Measurements from ENCODE around the gene SCAANT1. TPM values are rescaled to one million over a fixed set of nuclear protein-coding genes. Genes with fewer than 3 reads are reported as not detected.

Gene SCAANT1
- total and polyA plus RNA-seq, 2 of the 8 experiments (the other 6 are each of a cell fraction or from before 2014, with no cell fraction given), result not detected

DNA sequence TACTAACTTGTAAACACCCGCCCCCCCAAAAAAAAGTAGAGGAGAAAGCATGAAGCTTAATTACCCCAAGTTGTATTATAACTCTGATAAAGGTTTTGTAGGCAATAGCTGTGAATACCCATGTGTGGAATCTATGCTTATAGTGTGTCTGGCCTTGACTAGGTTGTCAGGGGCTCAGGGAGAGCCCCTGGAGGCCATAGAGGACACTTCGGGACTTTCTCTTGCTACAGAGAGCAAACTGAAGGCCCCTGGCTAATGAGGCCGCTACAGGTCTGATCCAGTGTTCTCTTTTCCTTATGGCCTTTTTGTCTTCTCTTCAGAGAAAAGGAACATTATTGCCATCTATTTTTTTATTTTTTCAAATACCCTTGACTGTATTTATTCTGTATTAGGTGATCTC is 19.1 kb upstream of the SCAANT1 start:
- no peak overlapping the region for H2AFZ ChIP-seq (ENCODE audit: low read length)
- CTCF ChIA-PET (ENCODE audit: partially characterized antibody), result interaction anchor here (0.7 kb wide), 1 partner anchor 289 kb away, joined by 3 read pairs; no protein-coding TSS in a partner anchor
- H3K4me3 ChIP-seq (ENCODE audit: extremely low read depth in 1 of 4, insufficient read depth in 2 of 4, low read depth in 3 of 4, low read length in 4 of 4), result no peak overlapping the region
- H3K9ac ChIP-seq (replicated peaks in 1 of 4; ENCODE audit: extremely low read depth in 1 of 4, low read depth in 3 of 4, low read length in 3 of 4), result no peak overlapping the region
- H3K79me1 ChIP-seq (ENCODE audit: low read depth, low read length), result no peaks in the 10 kb centered on the region; the same call in 1 of the 2 replicates
- no peaks in the 10 kb centered on the region for H3K23me2 ChIP-seq (ENCODE audit: low read depth, low read length)
- peaks cover 0 to 3% (median 0%) of the 10 kb centered on the region in 4 experiments; a peak in 2 of 8 replicates for H3K36me3 ChIP-seq (ENCODE audit: control insufficient read depth in 2 of 4, insufficient read depth in 4 of 4, low read length in 3 of 4)
- H2BK20ac ChIP-seq (ENCODE audit: low read length), result no peak overlapping the region
- no peak overlapping the region for H3K23ac ChIP-seq (ENCODE audit: insufficient read length)
- no peak overlapping the region for H4K5ac ChIP-seq (ENCODE audit: insufficient read length, low read depth, low read length)
- no peak overlapping the region for H3K27ac ChIP-seq (ENCODE audit: low read depth, low read length)
- no peak for DNase-seq (ENCODE audit: low read depth in 1 of 2, low spot score in 2 of 2)
- H3K79me2 ChIP-seq (ENCODE audit: control insufficient read depth in 1 of 2, insufficient read depth in 2 of 2, low read length in 2 of 2), result peaks cover 0 to 17% of the 10 kb centered on the region in 2 experiments; a peak in 2 of 4 replicates
- no peak overlapping the region for H3K56ac ChIP-seq (replicated peaks; ENCODE audit: insufficient read length, low read depth, low read length)
- no peak overlapping the region for H3K4ac ChIP-seq (replicated peaks; ENCODE audit: insufficient read length, low read depth, low read length)
- H2BK15ac ChIP-seq (ENCODE audit: low read length), result no peak overlapping the region
- H3K14ac ChIP-seq (ENCODE audit: insufficient read length), result no peak overlapping the region
- H4K20me1 ChIP-seq (replicated peaks in 1 of 2; ENCODE audit: control insufficient read depth in 1 of 2, insufficient read depth in 2 of 2, low read length in 2 of 2), result peaks cover 0 to 2% of the 10 kb centered on the region in 2 experiments
- no peak for FAIRE-seq
- H4K8ac ChIP-seq (ENCODE audit: extremely low read depth, insufficient read depth, low read length), result no peak overlapping the region
- peaks cover 0 to 6% (median 1%) of the 10 kb centered on the region in 4 experiments; a peak in 2 of 7 replicates for H3K4me1 ChIP-seq (replicated peaks in 1 of 4; ENCODE audit: control insufficient read depth in 3 of 4, insufficient read depth in 4 of 4, low read length in 3 of 4)
- POLR2A ChIA-PET (ENCODE audit: partially characterized antibody), result interaction anchor here (1.9 kb wide), 1 partner anchor 19 kb away, joined by 4 read pairs; the partner anchor contains the start of gene SCAANT1
- no peak overlapping the region for H2BK120ac ChIP-seq (replicated peaks; ENCODE audit: low read depth, low read length)
- H3K4me2 ChIP-seq (ENCODE audit: insufficient read depth in 1 of 2, low read depth in 2 of 2, low read length in 2 of 2), result no peak overlapping the region
- no peak overlapping the region for H2BK5ac ChIP-seq (ENCODE audit: low read depth, low read length)
- H2BK12ac ChIP-seq (ENCODE audit: low read depth, low read length), result no peak overlapping the region
- H3K9me3 ChIP-seq (ENCODE audit: insufficient read depth in 2 of 2, low read depth in 1 of 2, low read length in 1 of 2), result no peaks in the 10 kb centered on the region
- H4K91ac ChIP-seq (replicated peaks; ENCODE audit: insufficient read length, low read length), result no peak overlapping the region
- WGBS, 2 experiments (ENCODE audit: extremely low coverage in 1 of 2, insufficient coverage in 1 of 2, insufficient read length in 1 of 2, insufficient replicate concordance in 2 of 2, low coverage in 1 of 2, low lambda C conversion rate in 2 of 2, missing lambda C conversion rate in 1 of 2), result 71% methylated on average over 3 of the region's 3 CpGs; no CpG with 5 or more reads in 1 of the 2 experiments
- no peak overlapping the region for H3K18ac ChIP-seq (ENCODE audit: extremely low read depth, low read length)
- no peak overlapping the region for H2AK5ac ChIP-seq (ENCODE audit: low read depth, low read length)
- H3K27me3 ChIP-seq (replicated peaks in 1 of 4; ENCODE audit: control insufficient read depth in 3 of 4, extremely low read depth in 1 of 4, insufficient read depth in 3 of 4, low read length in 3 of 4), result no peaks in the 10 kb centered on the region
- TF ChIP-seq JUND (IDR thresholded peaks at IDR 0.05; ENCODE audit: low read length), result no peak
